ENCODE measurements around the gene CLSTN1.

DNA sequence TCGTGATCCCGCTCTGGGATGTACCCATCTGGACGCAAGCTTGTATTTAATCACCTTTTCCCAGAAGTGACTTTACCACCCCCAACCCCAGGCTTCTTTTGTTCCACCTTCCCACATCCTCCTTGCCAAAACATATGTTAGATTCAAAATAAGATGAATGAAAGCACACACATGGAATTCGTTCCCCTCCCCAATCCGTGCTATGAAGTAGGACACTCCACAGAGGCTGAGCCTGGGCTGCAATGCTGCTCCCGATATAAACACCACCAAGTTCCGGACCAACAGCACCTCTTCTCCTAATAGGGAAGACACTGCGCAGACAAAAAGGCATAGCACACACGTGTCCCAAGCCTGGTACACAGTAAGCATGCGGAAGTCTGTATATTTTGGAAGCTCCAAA lies 86.1 kb downstream of the CLSTN1 start:
- TF ChIP-seq POLR2A (IDR thresholded peaks at IDR 0.05; ENCODE audit: low read depth, low read length) (no peak), TAF1 (IDR thresholded peaks at IDR 0.05; ENCODE audit: low read depth, low read length) (no peak), POLR2AphosphoS5 (IDR thresholded peaks at IDR 0.05; ENCODE audit: low read depth, low read length) (no peak)
